Hepatocyte (in vitro differentiated cells): Measurements from ENCODE around the gene FBXO41. TPM values are rescaled to one million over a fixed set of nuclear protein-coding genes. Genes with fewer than 3 reads are reported as not detected.

ENCODE experiments used
- DNase-seq: peaks from one replicate; pipeline ENCODE4 v3.0.0-alpha.2; 2016; ENCODE audit warnings: low spot score
- H2AFZ ChIP-seq: fragments of 200-600 bp; sonication (generic); 2 replicates; pipeline ENCODE4 v1.6.0; 2016; ENCODE audit warnings: antibody characterized with exemption, mild to moderate bottlenecking
- H3K27ac ChIP-seq: fragments of 200-600 bp; sonication (generic); 2 replicates; pipeline ENCODE4 v1.5.1; 2016; ENCODE audit warnings: mild to moderate bottlenecking
- H3K27me3 ChIP-seq: fragments of 200-600 bp; sonication (generic); 2 replicates; pipeline ENCODE4 v1.6.1; 2016
- H3K36me3 ChIP-seq: fragments of 200-600 bp; sonication (generic); replicated peaks from 2 replicates; pipeline ENCODE4 v1.5.1; 2016; ENCODE audit warnings: low read depth; ENCODE audit not compliant: insufficient read depth
- H3K4me1 ChIP-seq: fragments of 200-600 bp; sonication (generic); 2 replicates; pipeline ENCODE4 v1.5.1; 2016; ENCODE audit warnings: mild to moderate bottlenecking, moderate library complexity; ENCODE audit not compliant: insufficient read depth
- H3K4me2 ChIP-seq: fragments of 200-600 bp; sonication (generic); 2 replicates; pipeline ENCODE4 v1.6.0; 2016
- H3K4me3 ChIP-seq: fragments of 200-600 bp; sonication (generic); 2 replicates; pipeline ENCODE4 v1.5.1; 2016; ENCODE audit warnings: mild to moderate bottlenecking
- H3K79me2 ChIP-seq: fragments of 200-600 bp; sonication (generic); 2 replicates; pipeline ENCODE4 v1.6.0; 2017; ENCODE audit warnings: mild to moderate bottlenecking
- H3K9me2 ChIP-seq: fragments of 200-600 bp; sonication (generic); replicated peaks from 2 replicates; pipeline ENCODE4 v1.6.0; 2017; ENCODE audit warnings: mild to moderate bottlenecking; ENCODE audit not compliant: insufficient read depth
- H3K9me3 ChIP-seq: fragments of 200-600 bp; sonication (generic); 2 replicates; pipeline ENCODE4 v1.5.1; 2016; ENCODE audit warnings: low read depth, mild to moderate bottlenecking
- H4K20me1 ChIP-seq: fragments of 200-600 bp; sonication (generic); 2 replicates; pipeline ENCODE4 v1.6.0; 2016; ENCODE audit warnings: mild to moderate bottlenecking; ENCODE audit not compliant: insufficient read depth, poor library complexity, severe bottlenecking
- CTCF ChIP-seq: fragments of 200-600 bp; sonication (generic); IDR thresholded peaks from 2 replicates; pipeline ENCODE4 v1.5.1; 2016; ENCODE audit warnings: antibody characterized with exemption, mild to moderate bottlenecking; ENCODE audit not compliant: poor library complexity
- EZH2 ChIP-seq: fragments of 200-600 bp; sonication (generic); IDR thresholded peaks from 2 replicates; pipeline ENCODE4 v1.6.1; 2016; ENCODE audit warnings: antibody characterized with exemption, mild to moderate bottlenecking, borderline replicate concordance
- EZH2phosphoT487 ChIP-seq: fragments of 200-600 bp; sonication (generic); IDR thresholded peaks from one replicate; pipeline ENCODE4 v1.6.1; 2018; ENCODE audit warnings: antibody characterized with exemption, mild to moderate bottlenecking, low read depth, moderate library complexity; ENCODE audit not compliant: unreplicated experiment, severe bottlenecking
- WGBS: methylation state at CpG from one replicate; pipeline ENCODE4 v1.1.6; 2016; ENCODE audit warnings: low lambda C conversion rate; ENCODE audit errors: missing lambda C conversion rate; 5-methylcytosine and 5-hydroxymethylcytosine counted together
- polyA plus RNA-seq: library from polyadenylated mRNA; unstranded; fragments of >200 nt; fragmentation: Nextera tagmentation; extraction: Ambion mirVana; gene quantifications from 2 replicates; pipeline ENCODE4 v1.2.1, GENCODE V29; 2016
- total RNA-seq: library from RNA; depleted of rRNA; stranded (reverse); fragments of >200 nt; gene quantifications from 2 replicates; pipeline ENCODE4 v1.2.3, GENCODE V29; 2014

Gene FBXO41
- total and polyA plus RNA-seq, 2 experiments from 2014 or later: 1.2 to 2.1 TPM

GRCh38 chr2:73290049-73290839, 6.0 kb upstream of the FBXO41 start:
- Histone ChIP-seq H2AFZ (no peak overlapping the region), H3K79me2 (no peaks in the 10 kb centered on the region), H3K4me1 (no peaks in the 10 kb centered on the region), H3K9me3 (no peaks in the 10 kb centered on the region), H3K9me2 (no peaks in the 10 kb centered on the region), H4K20me1 (no peaks in the 10 kb centered on the region), H3K27ac (no peak overlapping the region), H3K4me3 (no peak overlapping the region), H3K4me2 (no peak overlapping the region), H3K36me3 (no peaks in the 10 kb centered on the region), H3K27me3 (peaks cover 95% of the 10 kb centered on the region)
- DNase-seq: peak; percentile 44
- 58% methylated on average over 6 of the region's 6 CpGs for WGBS
- TF ChIP-seq EZH2 (no peak), EZH2phosphoT487 (no peak), CTCF (peak; percentile 45)

GRCh38 chr2:73289304-73289703, 5.0 kb upstream of the FBXO41 start:
- no peak for TF ChIP-seq EZH2phosphoT487
- no peak for TF ChIP-seq EZH2
- TF ChIP-seq CTCF: no peak
- DNase-seq: no peak
- no peaks in the 10 kb centered on the region for H3K4me1 ChIP-seq
- H4K20me1 ChIP-seq: no peaks in the 10 kb centered on the region
- H3K9me3 ChIP-seq: no peaks in the 10 kb centered on the region
- no peak overlapping the region for H3K4me2 ChIP-seq
- no peak overlapping the region for H3K27ac ChIP-seq
- no peaks in the 10 kb centered on the region for H3K9me2 ChIP-seq
- H3K4me3 ChIP-seq: no peak overlapping the region
- H2AFZ ChIP-seq: no peak overlapping the region
- peaks cover 90% of the 10 kb centered on the region for H3K27me3 ChIP-seq
- H3K36me3 ChIP-seq: no peaks in the 10 kb centered on the region
- no peaks in the 10 kb centered on the region for H3K79me2 ChIP-seq

- 92% methylated on average over 3 of the region's 3 CpGs for WGBS
- H3K27me3 ChIP-seq: peaks cover 58% of the 10 kb centered on the region
- no peaks in the 10 kb centered on the region for H4K20me1 ChIP-seq
These were observed 1.9 kb upstream of the FBXO41 start for GRCh38 chr2:73286134-73286655.

GRCh38 chr2:73285159-73285739, 971 bp upstream of the FBXO41 start:
- DNase-seq: no peak
- H3K36me3 ChIP-seq: no peaks in the 10 kb centered on the region
- H2AFZ ChIP-seq: no peak overlapping the region
- H3K4me3 ChIP-seq: no peak overlapping the region
- H3K9me3 ChIP-seq: no peaks in the 10 kb centered on the region
- 61% methylated on average over 5 of the region's 5 CpGs for WGBS
- no peaks in the 10 kb centered on the region for H4K20me1 ChIP-seq
- H3K4me1 ChIP-seq: peaks cover 10% of the 10 kb centered on the region
- TF ChIP-seq CTCF (no peak), EZH2phosphoT487 (no peak), EZH2 (no peak)
- H3K79me2 ChIP-seq: no peaks in the 10 kb centered on the region
- peaks cover 49% of the 10 kb centered on the region for H3K27me3 ChIP-seq
- peak overlapping the region; percentile 99 for H3K4me2 ChIP-seq
- H3K27ac ChIP-seq: no peak overlapping the region
- no peaks in the 10 kb centered on the region for H3K9me2 ChIP-seq

More at GRCh38 chr2:73286134-73286655, 1.9 kb upstream of the FBXO41 start:
- Histone ChIP-seq H3K79me2 (no peaks in the 10 kb centered on the region), H3K36me3 (no peaks in the 10 kb centered on the region), H3K9me2 (no peaks in the 10 kb centered on the region), H2AFZ (no peak overlapping the region), H3K4me2 (no peak overlapping the region), H3K4me3 (no peak overlapping the region), H3K9me3 (no peaks in the 10 kb centered on the region), H3K4me1 (peaks cover 10% of the 10 kb centered on the region), H3K27ac (no peak overlapping the region)
- no peak for DNase-seq
- no peak for TF ChIP-seq EZH2phosphoT487
